GM19099 (cell line): Measurements from ENCODE around the gene SEMG2.

Experiments
- POLR2A ChIP-seq: IDR thresholded peaks from 3 replicates; pipeline ENCODE4 v1.6.1; 2011; ENCODE audit warnings: low read depth; ENCODE audit not compliant: insufficient read length; ENCODE audit errors: extremely low read depth

Gene SEMG2, protein sequence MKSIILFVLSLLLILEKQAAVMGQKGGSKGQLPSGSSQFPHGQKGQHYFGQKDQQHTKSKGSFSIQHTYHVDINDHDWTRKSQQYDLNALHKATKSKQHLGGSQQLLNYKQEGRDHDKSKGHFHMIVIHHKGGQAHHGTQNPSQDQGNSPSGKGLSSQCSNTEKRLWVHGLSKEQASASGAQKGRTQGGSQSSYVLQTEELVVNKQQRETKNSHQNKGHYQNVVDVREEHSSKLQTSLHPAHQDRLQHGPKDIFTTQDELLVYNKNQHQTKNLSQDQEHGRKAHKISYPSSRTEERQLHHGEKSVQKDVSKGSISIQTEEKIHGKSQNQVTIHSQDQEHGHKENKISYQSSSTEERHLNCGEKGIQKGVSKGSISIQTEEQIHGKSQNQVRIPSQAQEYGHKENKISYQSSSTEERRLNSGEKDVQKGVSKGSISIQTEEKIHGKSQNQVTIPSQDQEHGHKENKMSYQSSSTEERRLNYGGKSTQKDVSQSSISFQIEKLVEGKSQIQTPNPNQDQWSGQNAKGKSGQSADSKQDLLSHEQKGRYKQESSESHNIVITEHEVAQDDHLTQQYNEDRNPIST

DNA sequence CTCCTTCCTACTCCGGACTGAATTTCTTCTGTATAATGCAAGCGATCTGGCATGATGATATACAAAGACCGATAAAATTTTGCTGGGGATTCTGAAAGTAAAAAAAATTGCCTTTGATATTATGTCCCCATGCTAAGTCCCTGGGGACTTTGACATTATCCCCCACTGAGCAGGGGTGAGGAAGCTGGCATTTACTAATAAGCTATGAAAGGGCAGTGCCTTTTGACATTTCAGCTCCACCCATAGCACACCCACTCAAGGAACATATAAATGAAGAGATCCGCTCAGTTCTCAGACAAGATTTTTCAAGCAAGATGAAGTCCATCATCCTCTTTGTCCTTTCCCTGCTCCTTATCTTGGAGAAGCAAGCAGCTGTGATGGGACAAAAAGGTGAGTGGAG, at the start of gene SEMG2:
Gene SEMG2 (plus strand): TSS at position 298 of the 400 bp plus-strand sequence. CDS start 17 bp downstream, at position 315.
- no peak for TF ChIP-seq POLR2A

DNA sequence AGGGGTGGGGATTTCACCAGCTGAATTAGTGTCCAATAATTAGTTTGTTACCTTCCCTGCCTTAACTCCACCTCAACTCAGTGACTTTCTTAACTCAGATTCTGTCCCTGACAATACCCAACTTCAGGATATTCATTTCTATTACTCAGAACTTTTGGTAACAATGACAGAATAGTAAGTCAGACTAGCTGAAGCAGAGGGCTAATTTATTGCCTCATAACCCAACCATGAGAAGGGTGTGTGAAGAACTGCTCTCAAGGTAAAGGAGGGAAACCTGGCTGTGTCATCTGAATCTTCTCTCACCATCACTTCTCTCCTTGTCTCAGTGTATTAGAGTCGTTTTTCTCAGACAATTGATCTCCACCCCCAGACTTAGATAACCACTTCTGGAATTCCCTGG, 47.7 kb upstream of the SEMG2 start:
- no peak for TF ChIP-seq POLR2A

DNA sequence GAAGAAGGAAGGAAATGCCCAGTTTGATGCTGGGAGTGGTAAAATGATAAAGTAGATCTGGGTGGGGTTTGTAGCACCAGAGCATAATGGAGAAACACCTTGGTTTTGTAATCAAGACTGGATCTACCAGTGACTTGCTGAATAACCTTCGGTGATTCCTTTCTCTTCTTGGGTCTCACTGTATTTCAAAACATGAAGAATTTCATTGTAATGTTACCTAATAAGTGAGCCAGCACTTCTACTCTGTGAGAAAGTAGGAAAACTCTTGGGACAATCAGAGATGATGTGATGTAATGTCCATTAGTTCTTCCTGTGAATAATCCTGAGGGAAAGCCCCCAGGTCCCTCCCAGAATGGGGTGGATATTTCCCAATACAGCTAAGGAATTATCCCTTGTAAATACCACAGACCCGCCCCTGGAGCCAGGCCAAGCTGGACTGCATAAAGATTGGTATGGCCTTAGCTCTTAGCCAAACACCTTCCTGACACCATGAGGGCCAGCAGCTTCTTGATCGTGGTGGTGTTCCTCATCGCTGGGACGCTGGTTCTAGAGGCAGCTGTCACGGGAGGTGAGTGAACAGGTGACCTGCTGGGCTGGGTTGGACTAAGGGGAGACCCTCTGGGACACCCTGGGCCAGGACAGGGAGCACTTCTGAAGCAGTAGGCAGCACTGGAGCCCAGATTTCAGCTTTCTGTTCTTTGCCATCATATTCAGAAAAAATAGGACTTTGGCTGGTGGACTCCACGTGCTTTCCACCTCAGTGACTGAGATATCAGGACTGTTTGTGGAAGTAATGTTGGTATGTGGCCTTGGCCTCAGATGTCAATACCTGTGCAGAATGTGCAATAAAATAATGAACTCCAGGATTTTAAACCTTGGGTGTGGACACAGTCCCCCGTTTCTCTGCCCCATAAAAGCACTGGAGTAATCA, 46.5 kb upstream of the SEMG2 start, which contains the start of gene PI3:
Gene PI3 (plus strand): TSS at position 469 of the 931 bp plus-strand sequence. CDS start 21 bp downstream, at position 490.
- no peak for TF ChIP-seq POLR2A

DNA sequence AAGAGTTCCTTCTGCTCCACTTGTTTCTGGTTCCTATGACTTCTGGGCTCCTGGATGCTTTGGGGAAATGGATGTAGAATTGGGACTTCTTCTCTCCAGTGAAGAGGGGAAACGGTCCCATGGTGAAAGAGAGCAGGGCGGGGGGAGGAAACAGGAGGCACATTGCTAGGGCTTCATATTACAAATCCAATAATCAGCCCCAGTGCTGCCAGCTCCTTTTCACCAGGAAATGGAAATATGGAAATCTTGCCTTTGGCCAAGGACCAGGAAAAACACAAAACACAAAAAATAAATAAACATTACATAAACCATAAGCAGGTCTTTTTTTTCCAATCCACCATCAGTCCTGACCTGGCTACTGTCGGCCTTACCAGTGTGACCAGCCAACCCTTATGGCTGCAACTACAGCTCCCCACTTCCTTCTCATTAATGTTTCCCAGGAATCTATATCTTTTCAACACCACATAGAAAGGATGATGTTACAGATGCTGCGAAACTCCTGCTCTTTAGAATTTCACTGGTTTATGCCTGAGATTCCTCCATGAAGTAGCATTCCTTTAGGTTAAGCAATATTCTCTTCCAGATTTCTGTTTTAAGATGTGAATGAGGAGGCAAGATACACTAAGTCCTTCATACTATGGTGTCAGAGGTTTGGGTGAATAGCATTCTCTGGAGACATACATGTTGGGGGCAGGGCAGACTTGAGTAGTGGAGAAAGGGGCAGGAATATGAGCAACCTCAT, 44.5 kb upstream of the SEMG2 start:
- TF ChIP-seq POLR2A: no peak

DNA sequence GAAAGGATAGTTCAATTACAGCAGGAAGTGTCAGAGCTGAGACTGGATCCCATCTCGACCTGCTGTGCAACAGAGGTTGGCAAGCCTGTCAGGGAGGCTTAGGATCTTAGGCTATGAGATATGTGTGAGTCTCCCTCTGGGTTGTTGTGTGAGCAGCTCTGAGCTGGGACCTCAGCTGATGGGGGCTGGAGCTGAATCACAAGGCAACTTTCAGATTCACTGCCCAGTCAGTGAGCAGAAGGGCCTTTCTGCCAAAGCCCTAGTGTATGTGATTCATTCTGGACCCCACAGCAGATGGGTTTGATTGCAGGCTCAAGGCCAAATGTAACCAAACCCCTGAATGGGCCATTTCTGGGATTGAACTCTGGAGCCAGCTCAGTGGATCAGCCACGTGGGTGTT, 42.0 kb upstream of the SEMG2 start:
- no peak for TF ChIP-seq POLR2A

DNA sequence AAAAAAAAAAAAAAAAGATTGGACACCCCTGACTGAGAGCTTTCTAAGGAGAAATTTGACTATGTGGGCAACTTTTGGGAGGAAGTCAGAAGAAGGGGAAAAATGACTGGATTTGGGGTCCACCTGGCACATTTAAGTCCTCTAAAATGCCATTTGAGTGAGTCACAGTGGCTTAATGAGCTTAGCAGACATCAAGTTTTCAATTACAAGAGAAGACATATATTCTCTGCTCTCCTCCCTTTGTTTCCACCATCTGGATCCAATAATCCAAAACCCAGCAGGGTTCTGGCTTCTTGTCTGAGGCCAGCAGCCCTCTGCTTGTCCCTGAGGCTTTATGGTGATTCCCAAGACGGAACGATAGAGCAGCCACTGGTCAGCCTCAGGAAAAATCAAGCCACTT, 39.5 kb upstream of the SEMG2 start:
- no peak for TF ChIP-seq POLR2A

DNA sequence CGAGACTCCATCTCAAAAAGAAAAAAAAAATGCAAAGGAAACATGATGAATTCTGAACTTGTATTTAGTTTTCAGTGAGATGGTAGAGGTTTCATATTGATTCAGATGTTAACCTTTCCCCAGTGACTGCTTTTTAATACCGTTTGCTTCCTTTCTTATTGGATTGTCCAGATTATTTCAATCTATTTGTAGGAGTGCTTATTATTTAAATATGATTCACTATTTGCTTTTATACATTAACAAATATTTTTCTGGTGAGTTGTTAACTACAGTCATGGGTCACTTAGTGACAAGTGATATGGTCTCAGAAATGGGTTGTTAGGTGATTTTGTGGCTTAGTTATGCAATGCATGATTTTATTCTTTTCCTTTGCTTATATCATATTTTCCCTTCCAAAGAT, 38.1 kb upstream of the SEMG2 start:
- no peak for TF ChIP-seq POLR2A

DNA sequence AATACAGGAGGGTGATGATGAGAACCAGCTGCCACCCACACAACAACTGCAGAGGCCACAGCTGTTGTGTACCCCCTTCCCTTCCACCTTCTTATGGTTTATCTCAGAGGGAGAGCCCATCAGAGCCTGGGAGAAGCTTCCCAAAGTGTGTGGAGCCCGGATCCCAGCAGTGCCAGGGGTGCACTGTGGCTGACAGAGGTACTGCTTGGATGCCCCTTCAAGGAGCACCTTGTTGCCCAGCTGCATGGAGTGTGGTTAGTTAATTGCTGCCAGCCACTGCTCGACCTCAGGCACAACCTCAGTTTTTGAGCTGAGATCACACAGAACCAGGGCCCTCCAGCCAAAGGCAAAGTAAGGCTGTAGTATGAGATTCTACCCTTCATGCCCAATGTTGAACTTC, 33.5 kb upstream of the SEMG2 start:
- no peak for TF ChIP-seq POLR2A

DNA sequence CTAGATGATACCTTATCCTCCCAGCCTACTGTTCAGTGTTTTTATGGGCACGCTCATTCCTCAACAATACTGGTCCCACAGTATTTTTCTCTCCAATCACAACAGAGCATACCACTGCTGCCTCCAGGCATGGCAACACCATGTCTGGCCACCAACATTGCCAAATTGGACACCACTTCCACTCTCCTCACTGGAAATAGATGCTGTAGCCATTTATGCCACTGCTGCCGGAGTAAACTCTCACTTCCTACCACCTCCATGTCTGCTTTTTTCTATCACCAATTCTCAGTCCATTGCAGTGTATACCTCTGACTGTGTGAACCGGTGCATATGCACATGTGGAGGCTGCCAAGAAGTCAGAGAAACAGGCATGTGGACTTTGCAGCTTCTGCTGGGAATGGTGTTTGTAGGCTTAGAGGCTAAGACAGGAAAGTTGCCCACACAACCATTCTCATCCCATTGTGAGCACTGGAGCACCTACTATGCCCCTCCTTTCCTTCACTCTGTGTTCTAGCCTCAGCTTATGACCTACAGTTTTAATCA, 32.0 kb upstream of the SEMG2 start:
- no peak for TF ChIP-seq POLR2A

DNA sequence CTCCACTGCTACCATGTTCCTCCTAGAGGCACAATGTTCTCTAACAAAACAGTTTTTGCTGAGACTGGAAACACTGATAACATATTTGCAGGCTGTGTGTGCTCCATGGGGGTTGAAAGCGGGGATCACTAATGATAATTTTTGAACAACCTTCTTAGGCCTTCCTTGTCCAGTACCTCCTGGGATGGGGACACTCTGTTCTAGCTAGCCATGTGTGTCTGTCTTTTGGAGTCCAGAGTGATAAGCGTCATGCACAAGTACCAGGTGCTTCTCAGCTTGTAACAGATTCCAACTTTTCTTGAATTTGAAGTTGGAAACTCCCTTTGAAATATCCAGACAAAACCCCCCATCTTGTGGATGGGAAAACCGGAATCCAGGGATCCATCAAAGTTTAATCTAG, 31.3 kb upstream of the SEMG2 start:
- TF ChIP-seq POLR2A: no peak

DNA sequence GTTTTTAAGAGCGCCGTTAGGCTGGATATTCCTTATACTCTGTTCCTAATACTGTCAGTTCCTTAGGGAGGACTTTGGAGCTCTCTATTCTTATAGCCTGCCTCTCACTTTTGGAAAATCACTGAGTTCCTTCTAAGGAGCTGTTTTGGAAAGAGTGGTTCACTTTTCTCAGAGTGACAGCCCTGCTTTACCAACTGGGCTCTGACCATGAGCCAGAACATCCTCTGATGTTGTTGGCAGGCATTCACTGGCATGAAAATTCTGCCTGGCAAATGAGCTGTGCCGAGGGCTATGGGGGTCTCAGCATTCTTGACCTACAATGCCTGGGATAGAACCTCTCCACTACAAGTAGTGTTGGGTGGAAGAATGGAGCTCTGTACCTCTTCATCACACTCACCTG, 29.2 kb upstream of the SEMG2 start:
- TF ChIP-seq POLR2A: no peak

DNA sequence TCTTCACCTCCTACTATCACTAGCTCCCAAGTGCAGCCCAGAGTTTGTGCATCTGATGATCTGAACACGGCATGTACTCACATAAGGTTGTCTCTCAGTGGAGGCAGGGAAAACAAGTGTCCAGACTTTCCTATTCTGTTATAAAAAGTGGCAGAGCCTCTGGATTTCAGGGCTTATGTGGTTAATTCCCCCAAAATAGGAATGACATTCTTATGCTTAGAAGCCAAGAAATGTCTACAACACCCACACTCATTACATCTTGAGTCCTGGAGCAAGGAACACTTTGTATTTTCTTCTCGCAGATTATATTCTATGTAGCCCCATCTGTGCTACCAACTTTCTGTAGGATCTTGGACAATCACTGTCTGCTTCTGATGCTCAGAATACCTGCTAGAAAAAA, 27.8 kb upstream of the SEMG2 start:
- no peak for TF ChIP-seq POLR2A

DNA sequence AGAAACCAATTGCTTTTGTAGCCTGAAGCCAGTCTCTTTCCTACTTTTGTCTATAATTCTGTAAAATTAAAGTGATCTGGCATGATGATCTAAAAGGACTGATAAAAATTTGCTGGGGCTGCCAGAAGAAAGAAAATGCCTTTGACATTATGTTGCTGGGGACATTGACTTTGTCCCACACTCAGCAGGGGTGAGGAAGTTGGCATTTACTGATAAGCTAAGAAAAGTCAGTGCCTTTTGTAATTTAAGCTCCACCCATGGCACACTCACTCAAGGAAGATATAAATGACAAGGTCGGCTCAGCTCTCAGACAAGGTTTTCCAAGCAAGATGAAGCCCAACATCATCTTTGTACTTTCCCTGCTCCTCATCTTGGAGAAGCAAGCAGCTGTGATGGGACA, 14.4 kb upstream of the SEMG2 start, which contains the start of gene SEMG1:
Gene SEMG1 (plus strand): TSS at position 309 of the 400 bp plus-strand sequence. CDS start 21 bp downstream, at position 330.
- TF ChIP-seq POLR2A: no peak

DNA sequence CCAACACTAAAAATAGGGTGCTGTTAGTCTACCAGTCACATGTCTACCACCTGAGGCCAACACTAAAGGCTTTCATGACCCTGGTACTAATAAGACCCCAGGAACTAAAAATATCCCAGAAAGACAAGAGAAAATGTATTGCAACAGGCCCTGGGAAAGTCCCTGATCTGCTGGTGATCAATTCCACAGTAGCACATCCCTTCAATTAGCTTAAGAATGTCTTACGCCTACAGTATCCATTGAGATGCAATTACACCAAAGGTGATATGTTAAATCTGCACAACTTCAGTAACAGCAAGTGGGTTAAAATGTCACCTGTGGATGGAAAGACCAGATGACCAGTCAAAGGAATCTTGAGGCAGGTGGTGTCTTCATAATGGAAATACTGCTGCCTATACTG, 11.2 kb upstream of the SEMG2 start:
- no peak for TF ChIP-seq POLR2A
